SJSA1 (cell line): Measurements from ENCODE around the gene NRIP3. TPM values are rescaled to one million over a fixed set of nuclear protein-coding genes. Genes with fewer than 3 reads are reported as not detected.
"Not testable (repeated sequence)": the region's sequence is repeated elsewhere in the genome, so short reads cannot be mapped to it uniquely, and the experiment has no call there.

ENCODE experiments used
- DNase-seq, 2 experiments: peaks; one replicate each; pipeline ENCODE4 v3.0.0-alpha.2; 2015 to 2020; ENCODE audit warnings: low spot score in 2 of 2, low read depth in 1 of 2
- H3K27ac ChIP-seq: fragments of 250-450 bp; sonication (Bioruptor Pico); 2 replicates; pipeline ENCODE4 v1.5.1; 2020; ENCODE audit warnings: mild to moderate bottlenecking, moderate library complexity
- H3K27me3 ChIP-seq: fragments of 250-450 bp; sonication (Bioruptor Pico); replicated peaks from 2 replicates; pipeline ENCODE4 v1.5.1; 2020; ENCODE audit warnings: mild to moderate bottlenecking, moderate library complexity
- H3K36me3 ChIP-seq: fragments of 250-450 bp; sonication (Bioruptor Pico); 2 replicates; pipeline ENCODE4 v1.5.1; 2020; ENCODE audit warnings: mild to moderate bottlenecking
- H3K4me1 ChIP-seq: fragments of 250-450 bp; sonication (Bioruptor Pico); replicated peaks from 2 replicates; pipeline ENCODE4 v1.6.1; 2021; ENCODE audit warnings: mild to moderate bottlenecking
- H3K4me3 ChIP-seq: fragments of 250-450 bp; sonication (Bioruptor Pico); 2 replicates; pipeline ENCODE4 v1.5.1; 2020; ENCODE audit warnings: mild to moderate bottlenecking
- H3K9me3 ChIP-seq: fragments of 250-450 bp; sonication (Bioruptor Pico); replicated peaks from 2 replicates; pipeline ENCODE4 v1.5.1; 2020; ENCODE audit warnings: mild to moderate bottlenecking
- total RNA-seq: library from RNA; depleted of rRNA; stranded (reverse); fragments of >200 nt; shearing (Covaris generic); gene quantifications from 2 replicates; pipeline ENCODE4 v1.2.3, GENCODE V29; 2014

Gene NRIP3
- total RNA-seq, 1 experiment from 2014 or later: 29.1 TPM

DNA sequence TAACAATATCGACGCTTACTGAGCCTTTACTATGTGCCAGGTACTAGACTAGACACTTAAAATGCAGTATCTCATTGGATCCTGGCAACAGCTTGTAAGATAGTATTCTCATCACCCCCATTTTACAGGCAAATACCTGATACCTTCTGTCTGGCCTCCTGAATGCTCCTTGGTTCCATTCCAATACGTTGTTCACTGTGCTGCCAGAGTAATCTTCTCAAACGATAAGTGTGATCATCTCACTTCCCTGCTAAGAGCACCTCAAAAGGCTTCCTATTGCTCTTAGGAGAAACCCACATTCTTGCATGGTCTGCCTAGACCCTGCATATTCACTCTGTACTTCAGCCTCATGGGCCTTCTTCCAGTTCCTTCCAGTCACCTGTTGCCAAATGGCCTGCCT, 1.3 kb upstream of the NRIP3 start:
- Histone ChIP-seq H3K4me3 (no peak overlapping the region), H3K4me1 (peaks cover 13% of the 10 kb centered on the region), H3K9me3 (no peaks in the 10 kb centered on the region), H3K27me3 (no peaks in the 10 kb centered on the region), H3K36me3 (no peaks in the 10 kb centered on the region; the same call in 1 of the 2 replicates), H3K27ac (no peak overlapping the region)
- no peak for DNase-seq

DNA sequence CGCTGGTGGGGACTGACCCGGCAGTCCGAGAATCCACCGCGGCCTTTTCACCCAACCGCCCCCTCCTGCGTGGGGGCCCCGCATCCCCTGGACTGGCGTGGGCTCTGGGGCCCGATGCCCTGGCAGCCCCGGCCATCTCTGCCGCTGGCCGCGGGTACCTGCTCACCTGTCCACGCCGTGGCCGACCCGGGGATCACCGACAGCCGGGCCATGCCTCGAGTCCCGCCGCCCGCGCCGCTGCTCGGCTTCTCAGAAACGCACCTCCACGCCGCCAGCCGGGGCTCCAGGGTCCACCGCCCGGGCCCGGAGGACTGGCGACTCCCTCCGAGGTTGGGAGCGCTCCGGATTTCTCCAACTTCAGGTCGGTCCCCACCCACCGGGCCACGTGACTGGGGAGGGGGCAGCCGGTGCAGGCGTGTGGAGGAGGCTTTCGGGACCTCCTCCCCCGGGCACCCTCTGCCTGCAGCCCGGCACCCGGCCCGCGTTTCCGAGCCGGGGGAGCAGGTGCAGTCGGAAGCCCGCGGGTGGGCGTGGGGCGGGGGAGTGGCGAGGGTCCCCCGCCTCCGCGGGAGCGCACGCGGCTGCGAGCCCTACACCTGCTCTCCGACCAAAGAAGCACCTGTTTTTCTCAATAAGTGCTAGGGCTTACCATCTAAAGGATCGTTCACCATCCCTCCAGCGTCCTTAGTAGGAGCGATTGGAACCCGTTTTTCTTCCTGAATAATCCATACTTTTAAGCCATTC, 554 bp upstream of the NRIP3 start:
- no peaks in the 10 kb centered on the region; the same call in 1 of the 2 replicates for H3K36me3 ChIP-seq
- DNase-seq: no peak

GRCh38 chr11:9002920-9003572, 755 bp downstream of the NRIP3 start:
- H3K4me1 ChIP-seq: peaks cover 13% of the 10 kb centered on the region
- no peak for DNase-seq
- H3K4me3 ChIP-seq: peak overlapping the region; percentile 57
- no peaks in the 10 kb centered on the region for H3K27me3 ChIP-seq
- H3K36me3 ChIP-seq: no peaks in the 10 kb centered on the region; the same call in 1 of the 2 replicates
- peak overlapping the region; percentile 66 for H3K27ac ChIP-seq
- no peaks in the 10 kb centered on the region for H3K9me3 ChIP-seq

More for the DNA sequence above, 554 bp upstream of the NRIP3 start:
- H3K4me3 ChIP-seq: peak overlapping the region; percentile 57
- H3K9me3 ChIP-seq: no peaks in the 10 kb centered on the region
- H3K4me1 ChIP-seq: peaks cover 13% of the 10 kb centered on the region
- H3K27me3 ChIP-seq: no peaks in the 10 kb centered on the region
- H3K27ac ChIP-seq: no peak overlapping the region

DNA sequence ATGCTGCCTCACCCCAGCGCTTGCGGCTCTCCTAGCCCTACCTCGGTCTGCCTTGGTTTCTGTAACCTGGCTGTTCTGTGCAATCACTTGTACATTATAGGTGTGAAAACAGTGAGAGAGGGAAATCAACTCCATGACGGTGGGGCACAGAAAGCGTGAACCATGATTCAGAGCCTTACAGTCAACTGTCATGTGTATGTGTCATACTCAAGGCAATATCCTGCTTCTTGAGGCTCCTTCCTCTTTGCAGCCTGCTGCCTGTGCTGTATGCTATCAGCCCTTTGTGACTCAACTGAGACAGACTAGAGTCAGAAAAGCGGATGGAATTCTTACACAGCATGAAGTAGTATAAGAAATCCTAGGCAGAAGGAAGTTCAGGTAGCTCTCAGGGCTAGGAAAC, 2.1 kb downstream of the NRIP3 start:
- no peak overlapping the region for H3K4me3 ChIP-seq
- H3K4me1 ChIP-seq: peaks cover 13% of the 10 kb centered on the region

DNA sequence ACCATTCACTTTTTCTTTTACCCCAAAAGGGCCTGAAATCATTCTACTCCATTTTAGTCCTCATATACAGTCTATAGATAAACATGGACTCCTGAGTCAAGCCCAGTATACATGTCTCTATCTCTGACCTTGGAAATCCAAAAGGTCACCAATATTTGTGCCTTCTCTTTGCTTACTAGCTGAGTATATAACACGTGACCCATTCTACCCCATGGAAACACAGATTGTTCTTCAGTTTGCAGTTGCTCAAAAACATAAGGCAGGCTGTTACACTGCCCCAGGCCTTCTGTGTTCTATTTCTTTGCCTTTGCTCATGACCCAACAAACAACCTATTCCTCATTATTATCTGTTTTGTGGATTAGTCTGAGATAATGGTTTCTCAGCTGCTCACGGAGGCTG, 5.8 kb downstream of the NRIP3 start:
- no peak for DNase-seq
- H3K4me3 ChIP-seq: no peak overlapping the region
- no peaks in the 10 kb centered on the region for H3K9me3 ChIP-seq
- H3K36me3 ChIP-seq: no peaks in the 10 kb centered on the region
- no peak overlapping the region for H3K27ac ChIP-seq
- no peaks in the 10 kb centered on the region for H3K27me3 ChIP-seq
- H3K4me1 ChIP-seq: peaks cover 3% of the 10 kb centered on the region; the same call in 1 of the 2 replicates

More for the DNA sequence above, 2.1 kb downstream of the NRIP3 start:
- Histone ChIP-seq H3K27ac (peak overlapping the region; percentile 39), H3K9me3 (no peaks in the 10 kb centered on the region), H3K27me3 (no peaks in the 10 kb centered on the region), H3K36me3 (no peaks in the 10 kb centered on the region; the same call in 1 of the 2 replicates)
- peak; percentile 42 to 61 for DNase-seq

DNA sequence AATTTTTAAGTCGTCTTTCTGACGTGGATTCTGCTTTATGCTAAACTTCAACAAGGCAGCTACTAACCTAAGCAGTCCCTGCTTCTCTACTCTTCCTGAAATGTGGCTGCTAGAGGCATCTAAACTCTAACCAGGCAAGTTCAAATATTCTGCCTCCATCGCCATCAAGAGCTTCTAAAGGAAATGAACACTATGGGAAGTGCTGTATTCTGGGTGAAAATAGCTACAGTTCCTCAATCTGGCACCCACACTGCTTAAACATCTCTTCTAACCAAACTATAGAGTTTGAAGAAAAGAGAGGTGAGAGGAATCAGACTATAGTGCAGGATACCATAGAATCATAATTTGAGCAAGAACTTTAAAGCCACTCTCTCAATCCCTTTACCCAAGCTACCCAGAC, 6.3 kb downstream of the NRIP3 start:
- H3K27ac ChIP-seq: no peak overlapping the region
- H3K27me3 ChIP-seq: no peaks in the 10 kb centered on the region
- H3K9me3 ChIP-seq: no peaks in the 10 kb centered on the region
- H3K36me3 ChIP-seq: no peaks in the 10 kb centered on the region
- H3K4me1 ChIP-seq: no peaks in the 10 kb centered on the region
- no peak for DNase-seq
- no peak overlapping the region for H3K4me3 ChIP-seq

GRCh38 chr11:8989453-8989852, 14.3 kb downstream of the NRIP3 start:
- H3K4me1 ChIP-seq: peaks cover 15% of the 10 kb centered on the region
- DNase-seq: no peak
- H3K4me3 ChIP-seq: no peak overlapping the region
- no peaks in the 10 kb centered on the region for H3K36me3 ChIP-seq
- H3K27me3 ChIP-seq: no peaks in the 10 kb centered on the region
- no peak overlapping the region; the same call in 1 of the 2 replicates for H3K27ac ChIP-seq
- H3K9me3 ChIP-seq: no peaks in the 10 kb centered on the region

- Histone ChIP-seq H3K27me3 (no peaks in the 10 kb centered on the region), H3K4me1 (peaks cover 15% of the 10 kb centered on the region), H3K36me3 (no peaks in the 10 kb centered on the region), H3K4me3 (no peak overlapping the region), H3K27ac (no peak overlapping the region; the same call in 1 of the 2 replicates), H3K9me3 (no peaks in the 10 kb centered on the region)
- DNase-seq: no peak
Observed at GRCh38 chr11:8988329-8989234, 15.2 kb downstream of the NRIP3 start.

- Histone ChIP-seq H3K4me1 (peaks cover 15% of the 10 kb centered on the region), H3K27me3 (no peaks in the 10 kb centered on the region), H3K36me3 (no peaks in the 10 kb centered on the region), H3K4me3 (no peak overlapping the region), H3K27ac (no peak overlapping the region), H3K9me3 (no peaks in the 10 kb centered on the region)
- DNase-seq: no peak
Observed at GRCh38 chr11:8987446-8987845, 16.4 kb downstream of the NRIP3 start.

DNA sequence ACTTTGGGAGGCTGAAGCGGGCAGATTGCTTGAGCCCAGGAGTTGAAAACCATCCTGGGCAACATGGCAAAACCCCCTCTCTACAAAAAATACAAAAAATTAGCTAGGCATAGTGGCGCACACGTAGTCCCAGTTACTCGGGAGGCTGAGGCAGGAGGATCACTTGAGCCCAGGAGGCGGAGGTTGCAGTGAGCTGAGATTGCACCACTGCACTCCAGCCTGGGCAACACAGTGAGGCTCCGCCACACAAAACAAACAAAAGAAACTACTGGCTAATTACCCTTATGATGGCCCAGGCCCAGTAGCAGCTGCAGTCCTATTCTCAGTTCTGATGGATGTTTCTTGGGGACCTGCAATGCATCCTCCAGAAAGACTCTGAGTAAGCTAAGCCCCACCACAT, 17.0 kb downstream of the NRIP3 start:
- H3K4me3 ChIP-seq, H3K9me3 ChIP-seq, H3K36me3 ChIP-seq, H3K27ac ChIP-seq, H3K27me3 ChIP-seq, DNase-seq: not testable (repeated sequence)
- H3K4me1 ChIP-seq: peaks cover 15% of the 10 kb centered on the region

DNA sequence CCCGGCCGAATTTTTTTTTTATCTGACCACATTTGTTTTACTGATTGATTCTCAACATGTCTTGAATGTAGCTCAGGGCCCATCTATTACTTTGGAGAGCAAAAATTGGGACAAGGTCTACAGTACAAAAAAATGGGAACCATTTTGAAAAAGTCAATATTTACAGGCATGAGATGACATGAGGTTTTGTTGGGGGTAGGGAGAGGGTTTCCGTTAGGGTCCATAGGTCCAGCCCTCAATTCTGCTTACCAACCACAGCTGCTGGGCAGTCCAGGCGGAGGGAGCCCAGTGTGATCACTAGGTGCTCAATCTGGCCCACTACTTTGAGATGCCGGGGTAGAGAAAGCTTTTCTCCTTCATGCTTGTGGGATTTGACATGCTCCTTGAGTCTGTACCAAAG, 18.3 kb downstream of the NRIP3 start:
- no peak for DNase-seq
- Histone ChIP-seq H3K9me3 (no peaks in the 10 kb centered on the region), H3K27me3 (no peaks in the 10 kb centered on the region), H3K4me1 (peaks cover 15% of the 10 kb centered on the region), H3K27ac (no peak overlapping the region), H3K36me3 (no peaks in the 10 kb centered on the region), H3K4me3 (no peak overlapping the region)

GRCh38 chr11:8983552-8983951, 20.2 kb downstream of the NRIP3 start:
- Histone ChIP-seq H3K36me3 (no peaks in the 10 kb centered on the region), H3K9me3 (no peaks in the 10 kb centered on the region), H3K27me3 (no peaks in the 10 kb centered on the region), H3K4me1 (peaks cover 2% of the 10 kb centered on the region; the same call in 1 of the 2 replicates), H3K27ac (no peak overlapping the region), H3K4me3 (no peak overlapping the region)
- DNase-seq: no peak

DNA sequence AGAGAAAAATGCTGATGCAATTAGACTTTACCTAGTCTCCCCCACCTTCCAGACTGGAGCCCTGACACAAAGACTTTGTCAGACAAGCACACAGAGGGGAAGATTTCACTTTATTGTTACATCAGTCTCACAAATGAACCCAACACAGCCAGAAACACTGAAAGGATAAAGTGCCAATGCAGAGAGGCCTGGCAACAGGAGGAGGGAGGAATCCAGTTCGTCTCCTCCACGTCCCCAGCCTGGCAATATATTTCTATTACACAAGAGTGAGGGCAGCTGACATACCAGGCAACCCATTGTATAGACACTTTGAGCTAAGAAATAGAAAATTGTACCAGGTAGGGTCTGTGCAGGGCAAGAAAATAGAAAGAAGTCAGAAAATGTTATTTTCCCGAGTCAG, 23.3 kb downstream of the NRIP3 start:
- Histone ChIP-seq H3K36me3 (no peaks in the 10 kb centered on the region), H3K4me1 (no peaks in the 10 kb centered on the region), H3K9me3 (no peaks in the 10 kb centered on the region), H3K27ac (no peak overlapping the region), H3K4me3 (no peak overlapping the region), H3K27me3 (no peaks in the 10 kb centered on the region)
- DNase-seq: no peak
